SU-DHL-6 (cell line): Measurements from ENCODE around the gene ELN.

Experiments used
- CTCF ChIP-seq: fragments of 200-600 bp; sonication (generic); IDR thresholded peaks from one replicate; pipeline ENCODE4 v1.5.1; 2017; ENCODE audit warnings: antibody characterized with exemption, mild to moderate bottlenecking, low read length, moderate library complexity; ENCODE audit not compliant: insufficient read depth, poor library complexity, severe bottlenecking
- EZH2phosphoT487 ChIP-seq: fragments of 200-600 bp; sonication (generic), shearing (Covaris generic); conservative IDR thresholded peaks from 2 replicates; pipeline ENCODE4 v1.6.1; 2018; ENCODE audit warnings: mild to moderate bottlenecking, antibody characterized with exemption, low read length, moderate library complexity, mixed read lengths

GRCh38 chr7:74043523-74043951 lies 15.6 kb downstream of the ELN start:
- TF ChIP-seq CTCF (no peak), EZH2phosphoT487 (no peak)
